Colon (tissue), 2 donors: ENCODE measurements around the gene C14orf132.

Experiments used
- FAIRE-seq: peaks from 2 replicates; lab custom pipeline; 2012; peaks lifted over from hg19 to GRCh38; lab: Jason Lieb, UNC
- donor health status: control.
- donor health status: control.

Gene C14orf132

DNA sequence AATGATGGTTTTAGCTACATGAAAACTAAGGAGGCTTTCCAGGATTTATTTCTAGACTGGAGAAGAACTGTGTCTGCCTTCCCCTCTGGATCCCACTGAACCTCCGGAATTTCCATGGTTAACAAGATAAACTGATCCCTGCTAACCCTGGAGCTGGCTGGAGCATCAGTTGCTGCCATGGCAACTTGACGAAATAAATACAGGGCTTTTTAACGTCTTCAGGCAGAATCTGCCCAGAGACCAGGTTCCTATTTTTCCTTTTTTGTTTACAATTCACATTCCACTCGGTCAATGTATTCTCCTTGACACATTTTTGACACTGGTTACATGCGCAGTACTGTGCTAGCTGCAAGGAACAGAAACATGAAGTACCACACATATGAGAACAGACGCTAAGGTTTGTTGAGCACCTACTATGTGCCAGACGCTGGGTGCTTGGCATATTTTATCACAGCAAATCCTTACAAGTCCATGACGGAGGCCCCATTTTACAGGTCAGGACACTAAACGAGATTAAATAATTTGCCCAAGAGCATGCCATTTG lies 1.7 kb downstream of the C14orf132 start:
- no peak for FAIRE-seq

DNA sequence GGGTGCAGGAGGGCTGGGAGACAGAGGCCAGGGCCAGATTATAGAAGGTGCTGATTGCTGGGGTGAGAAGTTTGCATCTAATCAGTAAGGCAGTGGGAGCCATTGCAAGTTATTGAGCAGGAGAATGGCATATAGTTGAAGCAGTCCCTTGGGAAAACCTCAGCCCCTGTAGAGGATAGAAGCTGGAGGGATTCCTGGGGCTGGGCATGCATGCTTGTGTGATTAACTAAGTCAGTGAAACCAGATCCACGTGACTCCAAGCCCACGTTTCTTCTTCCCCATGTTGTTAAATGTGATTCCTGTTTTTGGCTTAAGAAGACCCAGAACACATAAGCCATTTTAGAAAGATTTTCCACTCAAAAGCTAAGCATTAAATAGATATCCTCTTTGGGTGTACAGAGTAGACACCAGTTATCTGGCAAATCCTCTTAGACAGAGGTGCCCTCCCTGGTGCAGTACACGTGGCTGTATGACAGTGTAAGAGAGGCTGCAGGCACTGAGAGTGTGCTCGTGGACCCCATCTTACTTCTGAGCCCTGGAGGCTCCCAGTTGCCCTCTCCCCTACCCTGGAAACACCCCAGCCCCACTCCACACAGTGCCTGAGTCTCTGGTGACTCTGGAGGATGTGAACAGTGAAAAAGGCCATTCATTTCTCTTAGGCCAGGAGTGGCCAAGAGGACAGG lies 3.2 kb downstream of the C14orf132 start:
- no peak for FAIRE-seq

DNA sequence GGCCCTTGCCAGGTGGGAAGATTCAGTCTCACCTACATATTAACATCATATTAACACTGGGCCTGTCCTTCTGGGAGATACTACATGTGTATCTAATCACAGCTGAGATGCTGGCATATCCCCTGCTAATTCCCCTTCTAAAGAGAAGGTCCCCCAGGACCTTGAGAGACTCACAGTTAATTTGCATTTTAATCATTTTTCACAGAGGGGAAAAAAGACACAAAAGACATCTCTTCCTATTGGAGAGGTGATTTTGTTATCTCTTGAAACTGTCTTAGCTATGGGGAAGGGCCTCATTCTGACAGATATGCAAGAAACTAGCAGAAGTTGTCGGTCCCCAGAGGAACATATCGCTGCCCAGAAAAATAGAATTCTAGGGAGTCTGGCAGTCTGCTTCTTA lies 7.5 kb downstream of the C14orf132 start:
- no peak for FAIRE-seq

DNA sequence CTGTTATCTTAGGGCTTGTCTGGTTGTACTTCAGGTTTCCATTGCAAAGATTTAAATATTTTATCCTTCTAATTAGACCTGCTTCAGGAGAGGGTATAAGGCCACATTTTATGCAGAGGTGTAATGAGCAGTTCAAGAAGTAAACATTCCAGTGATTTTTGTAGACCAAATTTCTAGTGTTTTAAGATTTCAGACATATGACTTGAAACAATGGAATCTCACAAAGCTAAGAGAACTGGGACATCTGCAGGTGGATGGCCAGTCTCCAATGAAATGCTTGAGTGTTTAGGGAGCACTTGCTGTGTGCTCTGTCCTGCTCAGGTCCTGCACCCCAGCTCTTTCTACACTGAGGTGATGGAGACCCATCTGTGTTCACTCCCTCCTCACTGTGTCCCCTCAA lies 7.9 kb downstream of the C14orf132 start:
- FAIRE-seq = no peak

DNA sequence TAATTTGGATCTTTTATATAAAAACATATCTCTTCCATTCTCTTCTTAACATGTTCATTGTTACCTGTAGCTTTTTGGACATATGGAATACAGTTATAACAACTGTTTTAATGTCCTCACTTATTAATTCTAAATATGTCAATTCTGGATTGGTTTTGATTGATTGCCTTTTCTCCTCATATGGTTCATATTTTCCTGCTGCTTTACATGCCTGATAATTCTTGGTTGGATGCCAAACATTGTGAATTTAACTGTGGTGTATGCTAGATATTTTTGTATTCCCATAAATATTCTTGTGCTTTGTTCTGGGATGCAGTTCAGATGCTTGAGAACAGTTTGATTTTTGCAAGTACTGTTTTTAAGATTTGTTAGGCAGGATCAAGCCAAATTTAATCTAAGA lies 10.8 kb downstream of the C14orf132 start:
- FAIRE-seq = no peak

DNA sequence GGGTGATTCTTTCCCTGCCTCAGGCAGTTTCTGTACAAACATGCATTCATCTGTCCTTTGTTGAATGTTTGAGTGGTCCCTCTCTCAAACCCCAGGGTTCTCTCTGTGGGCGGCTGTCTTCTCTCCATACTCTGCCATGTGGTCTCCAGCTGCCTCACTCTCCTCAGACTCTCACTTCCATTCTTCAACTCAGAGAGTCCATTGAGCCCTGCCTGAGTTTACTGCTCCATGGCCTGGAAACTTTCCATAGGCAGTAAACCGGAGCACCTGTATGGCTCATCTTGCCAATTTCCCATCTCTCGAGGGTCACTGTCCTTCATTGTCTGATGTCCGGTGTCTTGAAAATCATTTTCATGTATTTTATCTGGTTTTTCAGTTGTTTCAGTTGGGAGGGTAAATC lies 11.3 kb downstream of the C14orf132 start:
- FAIRE-seq = no peak

DNA sequence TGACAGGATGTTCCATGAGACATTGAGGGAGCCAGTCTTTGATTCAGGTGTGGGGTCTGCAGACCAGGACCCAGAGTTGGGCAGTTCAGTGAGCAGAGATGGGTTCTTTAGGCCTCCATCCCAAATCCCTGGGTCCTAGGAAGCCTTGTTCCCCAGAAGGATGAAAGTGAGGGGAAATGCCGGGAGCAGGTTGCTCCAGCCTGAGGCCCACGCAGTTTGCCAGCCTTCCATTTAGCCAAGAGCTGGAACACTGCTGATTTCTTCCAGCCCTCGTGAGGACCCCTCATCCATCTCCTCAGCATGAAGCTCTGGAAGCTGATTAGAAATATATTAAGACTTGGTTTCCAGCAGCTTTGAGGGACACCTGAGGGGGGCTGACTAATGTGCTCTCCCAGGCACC lies 12.1 kb downstream of the C14orf132 start:
- no peak for FAIRE-seq

DNA sequence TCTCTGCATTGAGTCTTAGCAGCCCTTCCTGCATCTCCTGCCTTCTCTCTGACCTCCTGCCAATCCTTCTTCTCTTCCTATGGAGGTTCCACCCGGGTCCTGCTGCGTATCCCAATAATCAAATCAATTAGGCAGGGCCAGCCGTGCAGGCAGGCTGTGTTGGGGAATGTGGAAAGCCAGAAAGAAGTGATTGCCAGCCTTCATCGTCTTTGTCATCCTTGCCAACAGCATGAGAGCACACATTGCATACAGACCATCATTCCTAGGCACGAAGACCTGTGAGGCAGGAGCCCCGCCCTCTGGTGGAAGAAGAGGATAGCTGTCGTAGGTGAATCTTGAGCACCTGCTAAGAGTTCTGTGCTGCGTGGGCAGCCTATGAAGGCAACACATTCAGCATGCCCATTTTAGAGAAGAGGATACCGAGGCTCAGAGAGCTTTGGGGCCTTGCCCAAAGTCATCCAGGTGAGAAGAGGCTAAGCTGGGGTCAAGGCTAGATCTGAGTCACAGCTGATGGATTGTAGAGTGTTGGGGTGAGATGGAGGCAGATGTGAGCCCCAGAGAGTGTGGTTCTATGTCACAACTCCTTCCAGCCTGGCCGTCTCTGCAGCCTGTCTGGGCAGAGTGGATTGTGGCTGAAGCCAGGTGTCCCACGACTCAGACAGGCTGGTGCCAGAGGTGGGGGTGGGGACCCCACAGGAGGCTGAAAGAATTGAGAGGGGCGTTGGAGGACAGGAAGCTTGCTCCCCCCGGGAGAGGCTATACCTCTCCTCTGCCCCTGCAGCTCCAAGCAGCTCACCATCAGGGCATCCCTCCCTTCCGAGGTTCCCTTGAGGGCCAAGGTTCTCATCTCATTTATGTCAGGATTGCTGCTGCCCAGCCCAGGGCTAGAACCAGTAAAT lies 12.7 kb downstream of the C14orf132 start:
- FAIRE-seq = no peak

DNA sequence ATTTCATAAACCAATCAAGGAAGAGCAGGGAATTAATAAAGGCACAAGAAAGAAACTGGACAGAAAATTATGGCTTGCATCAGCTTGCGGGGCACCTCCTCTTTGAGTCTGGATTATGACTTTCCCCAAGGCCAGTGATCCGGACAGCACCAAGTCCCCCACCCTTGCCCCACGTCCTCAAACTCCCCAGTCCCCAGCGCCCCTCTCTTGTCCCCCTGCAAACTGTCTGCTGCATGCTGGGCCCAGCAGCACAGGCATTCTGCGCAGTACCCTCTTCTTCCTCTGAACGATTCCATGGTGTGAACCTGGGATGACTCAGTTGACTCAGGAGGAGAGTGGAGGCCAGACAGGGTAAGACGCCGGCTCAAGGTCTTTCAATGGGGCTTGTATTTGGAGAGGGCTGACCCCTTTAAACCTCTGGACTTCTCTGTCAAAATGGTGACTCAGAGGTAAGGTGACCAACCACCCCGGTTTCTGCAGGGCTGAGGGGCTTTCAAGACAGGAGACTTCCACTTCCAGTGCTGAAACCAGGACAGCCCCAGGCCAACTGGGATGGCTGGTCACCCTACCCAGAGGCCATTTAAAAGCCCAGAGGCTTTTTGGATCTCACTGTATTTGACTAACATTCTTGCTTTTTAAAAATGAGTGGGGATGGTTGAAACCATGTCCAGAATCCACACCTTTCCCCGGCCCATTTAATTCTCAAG lies 13.5 kb downstream of the C14orf132 start:
- no peak for FAIRE-seq

DNA sequence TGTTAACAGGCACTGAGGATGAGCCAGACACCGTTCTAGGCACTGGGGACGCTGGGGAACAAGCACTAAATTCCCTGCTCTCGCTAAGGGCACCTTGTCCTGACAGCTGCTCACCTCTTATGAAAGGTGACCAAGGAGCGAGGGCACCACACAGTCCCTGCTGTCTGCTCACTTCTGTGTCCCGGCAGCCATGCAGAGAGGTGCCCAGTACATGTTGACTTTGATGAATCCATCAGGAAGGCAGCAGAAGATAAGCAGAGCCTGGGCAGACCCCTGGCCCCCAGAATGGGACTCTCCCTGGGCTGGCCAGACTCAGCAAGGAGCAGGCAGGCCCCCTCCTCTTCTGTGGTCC lies 14.1 kb downstream of the C14orf132 start:
- no peak for FAIRE-seq

DNA sequence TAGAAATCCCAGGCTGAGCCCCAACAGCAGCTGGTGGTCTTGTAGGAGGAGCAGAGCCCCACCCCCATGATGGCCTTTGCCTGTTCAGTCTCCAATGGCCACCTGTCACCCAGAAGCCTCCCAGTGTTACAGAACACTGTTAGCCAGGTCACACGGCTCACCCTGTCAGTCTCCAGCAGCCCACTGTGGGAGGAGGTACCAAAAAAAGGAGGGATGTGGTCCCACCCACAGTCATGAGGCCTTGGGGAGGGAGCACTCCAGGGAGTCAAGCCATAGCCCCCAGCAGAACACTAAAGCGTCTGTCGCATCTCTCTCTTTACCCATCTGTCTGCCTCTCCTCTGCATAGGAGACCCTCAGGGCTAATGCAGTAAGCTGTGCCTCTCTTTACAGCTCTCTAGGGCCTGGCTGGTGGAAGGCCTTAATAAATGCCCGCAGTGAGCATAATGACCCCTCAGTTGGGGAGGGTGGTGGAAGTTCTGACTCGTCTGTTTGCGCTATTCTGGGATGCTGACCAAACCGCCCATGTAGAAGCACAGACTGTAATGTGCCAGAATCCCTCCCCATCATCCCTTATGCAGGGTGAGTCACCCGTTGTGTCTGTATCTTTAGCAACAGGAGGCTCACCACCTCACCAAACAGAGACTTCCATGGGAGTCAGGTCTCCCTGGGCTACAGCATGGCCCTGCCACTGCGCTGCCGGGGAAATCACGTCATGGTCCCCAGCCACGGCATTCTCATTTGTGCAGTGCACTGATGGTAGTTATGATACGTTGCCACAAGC lies 14.6 kb downstream of the C14orf132 start:
- FAIRE-seq = no peak

DNA sequence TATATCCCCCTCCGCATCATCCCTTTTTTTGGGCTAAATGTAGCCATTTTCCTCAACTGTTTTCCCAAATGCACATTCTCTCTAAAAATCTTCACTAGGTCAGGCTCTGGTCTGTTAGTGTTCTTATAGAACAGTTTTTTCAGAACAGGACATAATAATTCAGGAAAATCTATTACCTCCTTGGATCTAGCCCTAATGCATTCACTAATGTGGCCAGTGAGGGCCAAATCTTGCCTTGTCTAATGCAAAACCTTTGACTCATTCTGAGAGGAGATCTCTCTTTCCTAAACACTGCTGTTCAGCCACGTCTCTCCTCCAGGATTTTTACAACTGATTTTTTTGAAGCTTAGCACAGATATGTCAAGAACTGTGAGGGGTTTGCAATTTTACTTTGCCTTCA lies 15.5 kb downstream of the C14orf132 start:
- no peak for FAIRE-seq

DNA sequence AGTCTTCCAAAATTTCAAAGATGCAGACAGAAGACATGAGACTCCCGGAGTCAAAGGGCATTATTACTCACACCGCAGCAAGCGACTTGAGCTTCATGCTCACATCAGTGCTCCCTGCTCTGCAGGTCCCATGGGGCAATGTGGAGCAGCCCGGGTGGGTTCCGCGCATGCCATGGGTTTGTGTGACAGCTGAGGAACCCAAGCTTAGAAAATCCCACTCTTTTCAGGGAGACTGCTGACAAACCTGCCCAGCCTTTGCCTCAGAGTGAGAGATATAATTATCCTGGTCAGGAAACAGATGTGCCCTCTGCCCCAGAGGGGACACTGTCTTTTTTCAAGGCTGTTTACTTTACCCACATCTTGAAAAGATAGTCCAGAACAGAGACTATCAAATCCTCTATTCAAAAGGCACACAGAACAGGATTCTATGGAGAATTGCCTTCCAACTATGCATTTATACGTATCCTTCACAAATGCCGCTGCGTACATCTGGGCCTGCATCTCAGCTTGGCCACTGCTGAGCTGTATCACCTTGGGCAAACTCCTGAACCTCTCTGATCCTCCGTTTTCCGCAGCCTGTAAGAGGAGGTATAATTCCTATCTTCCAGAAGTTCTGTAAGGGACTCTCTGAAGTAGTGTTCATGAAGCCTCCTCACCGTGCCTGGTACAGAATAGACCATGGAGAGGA lies 16.0 kb downstream of the C14orf132 start:
- no peak for FAIRE-seq

DNA sequence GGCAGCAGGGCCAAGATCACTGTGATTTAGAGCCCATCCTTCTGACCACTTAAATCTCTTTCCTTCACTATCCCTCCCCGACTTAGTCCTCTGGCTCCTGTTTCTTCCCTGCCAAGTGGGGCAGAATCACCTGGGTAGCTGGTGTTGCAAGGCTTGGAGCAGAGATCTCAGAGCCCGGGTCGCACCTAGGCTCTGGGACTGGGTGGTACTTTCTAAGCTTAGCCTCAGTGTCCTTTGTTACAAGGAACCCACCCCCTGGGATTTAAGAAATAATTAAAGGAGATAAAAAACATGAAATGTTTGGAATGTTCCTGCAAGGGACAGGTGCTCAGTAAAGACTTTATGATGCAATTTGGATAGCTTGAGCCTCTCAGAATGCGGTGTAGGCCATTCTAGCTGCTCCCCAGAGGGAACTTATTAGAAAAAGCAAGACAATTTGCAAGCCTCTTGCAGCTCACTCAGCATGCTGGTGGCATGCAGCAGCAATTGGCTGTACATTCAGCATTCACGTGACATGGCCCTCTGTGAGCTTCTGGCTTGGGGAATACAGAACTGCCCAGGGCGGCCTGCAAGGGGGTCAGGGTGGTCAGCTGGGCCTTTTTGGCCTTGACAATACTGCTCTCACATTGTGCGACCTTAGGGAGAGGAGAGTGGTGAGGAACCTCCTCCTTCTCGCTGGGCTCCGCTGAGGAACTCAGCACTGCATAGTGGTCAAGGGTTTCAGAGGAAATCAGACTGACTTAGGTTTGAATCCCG lies 16.8 kb downstream of the C14orf132 start:
- no peak for FAIRE-seq

DNA sequence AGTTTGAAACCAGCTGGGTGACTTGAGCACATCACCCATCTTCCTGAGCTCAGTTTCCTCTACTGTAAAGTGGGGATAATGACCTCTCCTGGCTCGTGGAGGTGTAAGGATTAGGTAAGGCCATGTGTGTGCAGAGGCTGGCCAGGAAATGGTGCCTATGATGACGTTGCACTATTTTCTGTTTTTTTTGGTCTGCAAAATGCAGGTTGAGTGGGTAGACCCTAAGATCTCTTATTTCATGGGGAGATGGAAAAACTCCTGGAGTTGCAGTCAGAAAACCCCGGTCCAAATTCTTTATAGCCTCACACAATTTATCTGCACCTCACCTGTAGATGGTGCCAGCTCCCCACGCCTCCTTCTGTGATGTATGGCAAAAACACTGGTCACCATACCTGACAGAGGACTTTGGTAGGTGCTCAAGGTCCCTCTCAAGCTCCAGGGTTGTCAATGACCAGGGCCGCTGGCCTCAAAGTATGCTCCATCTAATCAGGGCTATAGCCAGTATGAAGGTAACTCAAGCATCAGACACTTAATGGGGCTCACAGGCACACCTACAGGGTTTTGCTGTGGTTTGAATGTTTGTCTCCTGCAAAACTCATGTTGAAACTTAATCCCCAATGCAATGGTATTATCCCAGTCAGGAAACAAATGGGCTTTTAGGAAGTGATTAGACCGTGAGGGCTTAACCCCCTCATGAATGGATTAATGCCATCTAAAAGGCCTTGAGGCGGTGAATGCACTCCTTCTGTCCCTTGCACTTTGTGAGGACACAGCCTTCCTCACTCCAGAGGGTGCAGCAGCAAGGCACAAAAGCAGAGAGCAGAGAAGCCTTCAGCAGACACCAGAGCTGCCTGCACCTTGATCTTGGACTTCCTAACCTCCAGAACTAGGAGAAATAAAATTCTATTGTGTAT lies 17.6 kb downstream of the C14orf132 start:
- no peak for FAIRE-seq

DNA sequence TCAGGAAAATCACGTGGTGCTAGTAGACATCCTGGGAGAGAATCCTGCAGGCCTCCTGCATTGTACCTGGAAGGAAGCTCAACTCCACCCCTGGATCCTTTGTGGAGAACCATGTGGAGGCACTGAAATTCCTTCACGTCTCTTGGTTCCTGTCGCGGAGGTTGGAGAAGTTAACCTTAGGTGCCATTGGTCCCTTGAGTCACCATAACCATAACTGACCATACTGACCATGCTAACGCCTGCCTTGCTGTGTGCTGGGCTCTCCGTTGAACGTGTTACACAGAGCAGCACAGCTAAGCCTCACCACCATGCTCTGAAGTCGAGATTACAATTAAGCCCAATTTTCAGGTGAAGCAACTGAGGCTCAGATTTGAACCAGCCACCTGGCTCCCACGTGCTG lies 18.6 kb downstream of the C14orf132 start:
- FAIRE-seq = no peak

DNA sequence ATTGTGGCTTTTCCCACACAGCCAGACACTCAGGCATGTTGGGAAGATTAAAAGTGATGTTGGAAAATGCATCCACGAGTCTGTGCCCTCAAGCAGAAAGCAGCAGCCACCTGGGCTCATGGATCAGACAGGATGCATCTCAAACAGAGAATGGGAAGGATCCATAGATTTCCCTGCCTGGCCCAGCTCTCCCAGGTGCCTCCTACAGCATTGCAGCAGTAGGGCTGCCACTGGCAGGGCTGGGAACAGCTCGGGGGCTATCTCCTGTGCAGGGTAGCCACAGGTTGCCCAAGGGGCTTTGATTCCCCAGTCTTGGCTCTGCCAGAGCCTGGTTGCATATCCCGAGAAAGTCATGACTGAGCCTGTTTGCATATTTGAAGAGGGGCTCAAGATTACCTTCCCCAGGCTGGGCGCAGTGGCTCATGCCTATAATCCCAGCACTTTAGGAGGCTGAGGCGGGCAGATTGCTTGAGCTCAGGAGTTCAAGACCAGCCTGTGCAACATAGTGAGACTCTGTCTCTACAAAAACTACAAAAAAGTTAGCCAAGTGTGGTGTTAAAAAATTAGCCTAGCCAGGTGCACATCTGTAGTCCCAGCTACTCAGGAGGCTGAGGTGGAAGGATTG lies 19.5 kb downstream of the C14orf132 start:
- FAIRE-seq = no peak

DNA sequence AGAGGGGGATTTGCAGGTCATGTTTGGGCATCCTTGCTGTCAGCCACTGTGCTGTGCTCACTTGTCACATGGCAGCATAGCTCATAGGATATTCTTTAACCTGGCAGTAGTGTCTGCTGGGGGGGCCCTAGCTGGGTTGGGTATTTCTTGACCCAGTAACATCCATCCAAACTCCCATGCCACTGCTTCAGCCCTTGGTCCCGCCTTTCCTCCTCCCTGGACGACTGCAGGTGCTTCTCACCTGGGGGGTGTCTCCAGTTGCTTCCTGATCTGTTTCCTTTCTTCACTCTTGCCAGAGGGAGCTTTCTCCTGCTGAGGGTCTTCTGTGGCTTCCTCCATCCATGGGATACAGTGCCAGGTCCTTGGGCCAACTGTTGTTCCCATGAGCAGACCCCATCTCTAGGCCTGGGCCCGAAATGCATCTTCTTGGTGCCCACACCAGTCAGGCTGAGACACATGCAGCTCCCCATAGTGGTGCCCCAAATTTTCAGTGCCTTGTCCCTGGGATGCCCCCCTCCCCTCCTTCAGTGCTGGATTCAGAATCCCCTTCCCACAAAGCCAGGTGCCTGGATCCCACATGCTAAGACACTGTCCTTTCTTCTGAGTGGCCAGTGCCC lies 20.5 kb downstream of the C14orf132 start:
- no peak for FAIRE-seq
